ENCODE measurements around the gene PGD. TPM values are rescaled to one million over a fixed set of nuclear protein-coding genes. Genes with fewer than 3 reads are reported as not detected.
"Not testable (repeated sequence)": the region's sequence is repeated elsewhere in the genome, so short reads cannot be mapped to it uniquely, and the experiment has no call there.

The PGD gene
- polyA plus RNA-seq (2013, experiment 1 of 4) = 531 TPM
- 512 TPM for polyA plus RNA-seq (2013, experiment 2 of 4)
- polyA plus RNA-seq (2013, experiment 3 of 4) = 289 TPM
- 314 TPM for polyA plus RNA-seq (2013, experiment 4 of 4)

DNA sequence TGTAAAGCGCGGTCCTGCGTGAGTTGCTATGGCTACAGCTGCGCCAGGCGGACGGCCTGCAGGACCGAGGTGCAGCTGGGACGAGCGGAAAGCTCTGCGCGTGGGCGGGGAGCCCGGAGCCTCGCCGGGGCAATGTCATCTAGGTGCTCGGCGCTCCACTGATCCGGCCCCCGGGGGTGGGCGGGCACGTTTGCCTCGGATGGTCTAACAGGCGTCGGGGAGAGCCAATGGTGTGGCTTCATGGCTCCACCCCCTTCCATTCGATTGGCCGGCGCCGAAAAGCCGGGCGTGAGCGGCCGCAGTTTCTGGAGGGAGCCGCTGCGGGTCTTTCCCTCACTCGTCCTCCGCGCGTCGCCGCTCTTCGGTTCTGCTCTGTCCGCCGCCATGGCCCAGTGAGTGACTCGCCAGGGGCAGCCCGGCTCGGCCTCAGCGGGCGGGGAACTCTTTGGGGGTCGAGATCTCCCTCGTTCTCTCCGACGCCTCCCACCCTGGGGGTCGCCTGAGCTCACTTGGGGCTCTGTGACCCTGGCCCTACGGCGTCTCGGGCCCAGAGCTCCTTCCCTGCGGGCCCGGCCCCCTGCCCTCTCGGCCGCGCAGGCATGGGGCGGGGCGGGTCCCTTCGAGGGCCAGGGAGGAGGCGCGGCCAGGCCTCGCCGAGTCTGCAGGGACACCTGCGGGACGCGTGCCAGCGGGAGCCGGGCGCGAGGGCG, at the start of gene PGD:
Gene PGD (plus strand): TSS at position 331 of the 710 bp plus-strand sequence. CDS start 54 bp downstream, at position 385.
- Histone ChIP-seq H3K36me3 (ENCODE audit: control insufficient read depth, insufficient read depth, low read length) (peaks cover 18% of the 10 kb centered on the region), H3K27me3 (ENCODE audit: control insufficient read depth, insufficient read depth, low read length, poor library complexity, severe bottlenecking) (no peaks in the 10 kb centered on the region), H3K27ac (ENCODE audit: insufficient read depth, low read depth, low read length, poor library complexity, severe bottlenecking) (peak within 1 kb of the TSS; percentile 96), H3K4me3 (ENCODE audit: insufficient read depth, low read depth, low read length) (peak within 1 kb of the TSS; percentile 86), H3K4me1 (ENCODE audit: control insufficient read depth, insufficient read depth, low read length) (no peaks in the 10 kb centered on the region), H3K9me3 (ENCODE audit: control insufficient read depth, low read length) (no peaks in the 10 kb centered on the region)
- 0% methylated on average over 76 of the region's 76 CpGs for WGBS, 2 experiments

DNA sequence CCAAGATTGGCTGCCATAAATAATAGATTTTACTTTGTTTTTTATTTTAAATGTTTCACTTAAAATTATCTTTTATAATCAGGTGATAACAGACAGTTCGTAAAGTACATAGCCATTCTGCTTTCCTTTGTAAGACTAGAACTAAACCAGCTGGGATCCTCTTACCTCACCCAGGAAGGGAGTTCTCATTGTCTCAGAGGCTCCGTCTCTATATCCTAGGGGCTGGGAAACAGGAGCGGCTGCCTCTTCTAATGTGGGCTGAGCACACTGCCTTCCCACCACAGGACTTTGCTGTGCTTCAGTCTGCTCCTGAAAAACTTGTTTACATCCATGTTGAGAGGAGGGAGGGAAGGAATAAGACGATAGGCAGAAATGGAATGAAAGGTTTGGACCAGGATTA, 45.6 kb upstream of the PGD start:
- peaks cover 12% of the 10 kb centered on the region for H3K36me3 ChIP-seq (ENCODE audit: control insufficient read depth, insufficient read depth, low read length)
- 23 to 33% methylated on average over 4 of the region's 4 CpGs for WGBS, 2 experiments
- peak overlapping the region; percentile 0 for H3K27ac ChIP-seq (ENCODE audit: insufficient read depth, low read depth, low read length, poor library complexity, severe bottlenecking)

DNA sequence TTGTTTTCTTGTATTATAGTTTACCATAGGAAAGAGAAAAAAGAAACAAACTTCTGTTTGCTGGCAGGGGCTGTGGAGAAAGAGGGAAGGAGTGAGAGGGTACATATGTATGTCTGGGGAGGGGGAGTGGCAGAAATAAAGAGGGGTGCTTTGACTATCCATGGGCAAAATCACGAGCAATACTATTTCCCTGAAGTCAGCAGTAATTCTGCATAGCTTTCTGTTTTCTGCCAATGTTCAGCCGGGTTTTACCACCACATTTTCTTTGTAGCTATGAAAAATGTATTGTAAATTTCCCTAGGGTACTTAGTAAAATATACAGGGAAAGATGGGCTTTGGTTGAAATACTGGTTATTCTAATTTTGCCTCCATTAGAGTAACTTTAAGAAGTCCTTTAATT, 45.2 kb upstream of the PGD start:
- Histone ChIP-seq H3K27ac (ENCODE audit: insufficient read depth, low read depth, low read length, poor library complexity, severe bottlenecking) (peak overlapping the region; percentile 0), H3K4me3 (ENCODE audit: insufficient read depth, low read depth, low read length) (no peak overlapping the region), H3K4me1 (ENCODE audit: control insufficient read depth, insufficient read depth, low read length) (no peaks in the 10 kb centered on the region), H3K36me3 (ENCODE audit: control insufficient read depth, insufficient read depth, low read length) (peaks cover 8% of the 10 kb centered on the region), H3K27me3 (ENCODE audit: control insufficient read depth, insufficient read depth, low read length, poor library complexity, severe bottlenecking) (no peaks in the 10 kb centered on the region), H3K9me3 (ENCODE audit: control insufficient read depth, low read length) (no peaks in the 10 kb centered on the region)
- WGBS, 2 experiments = 81 to 82% methylated on average over 2 of the region's 2 CpGs

More for the DNA sequence above, 45.6 kb upstream of the PGD start:
- Histone ChIP-seq H3K9me3 (ENCODE audit: control insufficient read depth, low read length) (no peaks in the 10 kb centered on the region), H3K27me3 (ENCODE audit: control insufficient read depth, insufficient read depth, low read length, poor library complexity, severe bottlenecking) (no peaks in the 10 kb centered on the region), H3K4me3 (ENCODE audit: insufficient read depth, low read depth, low read length) (no peak overlapping the region), H3K4me1 (ENCODE audit: control insufficient read depth, insufficient read depth, low read length) (no peaks in the 10 kb centered on the region)

DNA sequence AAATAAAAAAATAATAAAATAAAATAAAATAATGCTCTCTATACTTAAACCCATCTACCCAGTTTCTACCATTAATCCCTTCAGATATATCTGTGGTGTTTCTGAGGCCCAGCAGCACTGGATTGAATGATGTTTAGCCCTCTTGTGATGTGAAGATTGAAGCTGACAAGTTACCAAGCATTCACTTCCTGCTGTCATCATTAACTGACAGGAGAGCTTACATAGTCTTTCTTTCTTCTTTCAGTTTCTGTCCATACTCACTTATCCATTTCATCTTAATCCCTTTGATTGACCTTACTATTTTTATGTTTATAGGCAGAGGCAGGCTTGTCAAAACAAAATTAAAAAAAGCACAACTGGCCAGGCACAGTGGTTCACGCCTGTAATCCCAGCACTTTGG, 38.8 kb upstream of the PGD start:
- H3K4me3 ChIP-seq (ENCODE audit: insufficient read depth, low read depth, low read length) = no peak overlapping the region
- H3K4me1 ChIP-seq (ENCODE audit: control insufficient read depth, insufficient read depth, low read length) = no peaks in the 10 kb centered on the region
- no peaks in the 10 kb centered on the region for H3K27me3 ChIP-seq (ENCODE audit: control insufficient read depth, insufficient read depth, low read length, poor library complexity, severe bottlenecking)
- no peak overlapping the region for H3K27ac ChIP-seq (ENCODE audit: insufficient read depth, low read depth, low read length, poor library complexity, severe bottlenecking)
- H3K36me3 ChIP-seq (ENCODE audit: control insufficient read depth, insufficient read depth, low read length) = peaks cover 21% of the 10 kb centered on the region
- 94 to 100% methylated on average over 1 of the region's 1 CpG for WGBS, 2 experiments
- no peaks in the 10 kb centered on the region for H3K9me3 ChIP-seq (ENCODE audit: control insufficient read depth, low read length)

DNA sequence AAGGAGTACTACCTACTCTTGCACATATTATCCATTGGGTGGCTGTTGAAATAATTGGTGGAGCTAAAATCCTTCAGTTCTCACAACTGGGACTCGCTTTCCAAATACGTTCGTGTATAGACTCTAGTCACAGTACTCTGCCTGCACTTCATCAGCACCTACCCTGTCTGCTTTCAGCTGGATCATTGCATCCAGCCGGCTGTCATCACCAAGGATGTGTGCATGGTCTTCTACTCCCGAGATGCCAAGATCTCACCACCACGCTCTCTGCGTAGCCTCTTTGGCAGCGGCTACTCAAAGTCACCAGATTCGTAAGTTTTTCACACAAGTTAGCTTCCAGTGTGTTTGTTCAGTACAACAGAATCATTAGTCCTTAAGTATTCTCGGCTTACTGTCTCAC, 37.3 kb upstream of the PGD start:
- Histone ChIP-seq H3K4me1 (ENCODE audit: control insufficient read depth, insufficient read depth, low read length) (no peaks in the 10 kb centered on the region), H3K9me3 (ENCODE audit: control insufficient read depth, low read length) (no peaks in the 10 kb centered on the region), H3K4me3 (ENCODE audit: insufficient read depth, low read depth, low read length) (no peak overlapping the region), H3K36me3 (ENCODE audit: control insufficient read depth, insufficient read depth, low read length) (peaks cover 29% of the 10 kb centered on the region), H3K27me3 (ENCODE audit: control insufficient read depth, insufficient read depth, low read length, poor library complexity, severe bottlenecking) (no peaks in the 10 kb centered on the region), H3K27ac (ENCODE audit: insufficient read depth, low read depth, low read length, poor library complexity, severe bottlenecking) (no peak overlapping the region)
- WGBS, 2 experiments = 95 to 97% methylated on average over 10 of the region's 10 CpGs

DNA sequence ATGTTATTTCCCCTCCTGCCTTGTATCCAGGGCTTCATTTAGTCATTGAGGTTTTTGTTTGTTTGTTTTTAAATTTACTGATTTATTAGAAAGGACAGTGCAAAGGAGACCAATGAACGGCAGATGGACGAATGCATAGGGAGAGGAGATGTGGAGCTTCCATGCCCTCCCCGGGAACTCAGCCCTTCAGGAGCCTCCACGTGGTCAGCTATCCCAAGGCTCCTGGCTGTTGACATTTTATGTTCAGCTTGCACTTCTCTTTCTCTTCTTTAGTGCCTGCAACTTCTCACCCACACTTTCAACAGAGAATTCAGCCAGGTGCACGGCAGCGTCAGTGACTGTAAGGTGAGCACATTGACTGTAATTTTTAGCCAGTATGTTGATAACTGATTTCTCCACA, 30.7 kb upstream of the PGD start:
- Histone ChIP-seq H3K27me3 (ENCODE audit: control insufficient read depth, insufficient read depth, low read length, poor library complexity, severe bottlenecking) (no peaks in the 10 kb centered on the region), H3K4me3 (ENCODE audit: insufficient read depth, low read depth, low read length) (no peak overlapping the region), H3K27ac (ENCODE audit: insufficient read depth, low read depth, low read length, poor library complexity, severe bottlenecking) (no peak overlapping the region), H3K36me3 (ENCODE audit: control insufficient read depth, insufficient read depth, low read length) (peaks cover 29% of the 10 kb centered on the region), H3K9me3 (ENCODE audit: control insufficient read depth, low read length) (no peaks in the 10 kb centered on the region), H3K4me1 (ENCODE audit: control insufficient read depth, insufficient read depth, low read length) (no peaks in the 10 kb centered on the region)
- WGBS, 2 experiments = 83 to 85% methylated on average over 6 of the region's 6 CpGs

DNA sequence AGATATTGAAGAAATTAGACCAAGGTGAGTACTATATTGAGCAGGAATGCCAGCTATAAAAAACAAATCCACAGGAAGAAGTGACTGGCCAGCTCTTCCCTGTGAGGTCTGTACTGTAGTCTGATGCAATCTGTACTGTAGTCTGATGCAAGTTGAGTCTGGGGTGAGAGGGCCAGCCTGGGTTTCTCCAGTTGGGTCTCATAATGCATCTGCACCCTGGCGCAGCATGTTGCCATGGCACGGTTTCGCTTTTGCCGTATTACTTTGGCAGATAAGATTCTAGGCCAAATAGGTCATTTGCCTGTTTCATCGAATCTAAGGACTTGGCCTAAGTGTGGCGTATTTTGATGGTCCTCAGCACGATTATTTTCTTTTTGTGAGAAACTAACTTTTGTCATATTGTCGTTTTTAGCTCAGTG, 24.4 kb upstream of the PGD start:
- 95 to 97% methylated on average over 8 of the region's 8 CpGs for WGBS, 2 experiments
- H3K36me3 ChIP-seq (ENCODE audit: control insufficient read depth, insufficient read depth, low read length) = peaks cover 47% of the 10 kb centered on the region
- no peaks in the 10 kb centered on the region for H3K9me3 ChIP-seq (ENCODE audit: control insufficient read depth, low read length)
- H3K4me1 ChIP-seq (ENCODE audit: control insufficient read depth, insufficient read depth, low read length) = no peaks in the 10 kb centered on the region
- H3K27me3 ChIP-seq (ENCODE audit: control insufficient read depth, insufficient read depth, low read length, poor library complexity, severe bottlenecking) = no peaks in the 10 kb centered on the region
- H3K27ac ChIP-seq (ENCODE audit: insufficient read depth, low read depth, low read length, poor library complexity, severe bottlenecking) = no peak overlapping the region
- H3K4me3 ChIP-seq (ENCODE audit: insufficient read depth, low read depth, low read length) = no peak overlapping the region

DNA sequence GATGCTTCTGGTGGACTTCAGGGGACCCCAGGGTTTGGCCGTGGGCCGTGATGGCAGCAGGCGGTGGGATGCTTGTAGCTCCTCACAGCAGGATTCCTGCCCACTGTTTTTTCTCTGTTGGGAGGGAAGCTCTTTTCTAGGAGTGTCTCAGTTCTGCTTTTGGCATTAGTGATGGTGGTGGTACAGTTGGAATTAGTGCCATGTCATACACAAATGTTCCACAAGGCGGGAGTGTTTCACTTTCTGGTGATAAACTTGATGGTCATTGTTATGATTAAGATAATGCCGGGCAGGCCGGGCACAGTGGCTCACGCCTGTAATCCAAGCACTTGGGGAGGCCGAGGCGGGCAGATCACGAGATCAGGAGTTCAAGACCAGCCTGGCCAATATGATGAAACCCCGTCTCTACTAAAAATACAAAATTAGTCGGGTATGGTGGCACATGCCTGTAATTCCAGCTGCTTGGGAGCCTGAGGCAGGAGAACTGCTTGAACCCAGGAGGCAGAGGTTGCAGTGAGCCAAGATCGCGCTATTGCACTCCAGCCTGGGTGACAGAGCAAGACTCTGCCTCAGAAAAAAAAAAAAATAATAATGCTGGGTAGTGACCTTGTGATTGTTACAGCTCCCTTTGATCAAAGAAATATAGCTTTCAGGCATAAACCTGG, 21.4 kb upstream of the PGD start:
- H3K4me1 ChIP-seq (ENCODE audit: control insufficient read depth, insufficient read depth, low read length); H3K4me3 ChIP-seq (ENCODE audit: insufficient read depth, low read depth, low read length); H3K9me3 ChIP-seq (ENCODE audit: control insufficient read depth, low read length); H3K27ac ChIP-seq (ENCODE audit: insufficient read depth, low read depth, low read length, poor library complexity, severe bottlenecking); H3K27me3 ChIP-seq (ENCODE audit: control insufficient read depth, insufficient read depth, low read length, poor library complexity, severe bottlenecking): not testable (repeated sequence)
- H3K36me3 ChIP-seq (ENCODE audit: control insufficient read depth, insufficient read depth, low read length) = peaks cover 40% of the 10 kb centered on the region
- WGBS, 2 experiments = 88 to 89% methylated on average over 14 of the region's 14 CpGs

DNA sequence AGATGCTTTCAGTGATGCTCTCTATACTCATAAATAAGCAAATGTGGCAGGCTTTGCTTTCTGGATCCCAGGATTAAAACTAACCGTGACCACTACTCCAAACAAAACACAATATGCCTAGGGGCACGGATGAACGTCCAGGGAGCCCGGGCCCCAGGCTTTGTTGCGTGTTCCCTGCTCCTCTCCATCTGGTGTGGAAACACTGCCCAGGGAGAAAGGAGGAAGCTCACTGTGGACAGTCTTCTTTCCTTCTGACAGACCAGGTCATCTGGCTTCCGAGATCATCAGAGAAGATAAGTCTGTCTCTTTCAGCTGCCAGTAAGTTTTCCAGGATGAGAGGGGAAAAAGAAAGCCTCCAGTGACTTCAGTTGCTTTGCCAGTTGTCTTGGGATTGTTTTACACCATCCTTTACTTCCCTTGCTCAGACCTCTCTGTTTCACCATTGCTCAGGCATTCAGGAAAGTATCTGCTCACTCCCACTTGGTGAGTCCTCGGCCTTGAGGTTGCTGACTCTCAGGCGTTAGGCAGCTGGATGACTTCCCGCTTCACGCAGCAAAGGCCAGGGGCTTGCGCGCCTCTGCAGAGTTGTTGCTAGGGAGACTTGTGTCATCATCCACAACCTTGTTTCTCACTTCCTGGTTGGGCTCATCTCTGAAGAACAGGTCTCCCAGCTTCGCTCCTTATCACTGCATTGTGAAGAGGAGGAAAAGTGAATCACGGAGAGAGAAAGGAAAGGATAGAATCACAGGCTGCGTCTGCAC, 20.6 kb upstream of the PGD start:
- H3K27ac ChIP-seq (ENCODE audit: insufficient read depth, low read depth, low read length, poor library complexity, severe bottlenecking) = no peak overlapping the region
- peaks cover 40% of the 10 kb centered on the region for H3K36me3 ChIP-seq (ENCODE audit: control insufficient read depth, insufficient read depth, low read length)

DNA sequence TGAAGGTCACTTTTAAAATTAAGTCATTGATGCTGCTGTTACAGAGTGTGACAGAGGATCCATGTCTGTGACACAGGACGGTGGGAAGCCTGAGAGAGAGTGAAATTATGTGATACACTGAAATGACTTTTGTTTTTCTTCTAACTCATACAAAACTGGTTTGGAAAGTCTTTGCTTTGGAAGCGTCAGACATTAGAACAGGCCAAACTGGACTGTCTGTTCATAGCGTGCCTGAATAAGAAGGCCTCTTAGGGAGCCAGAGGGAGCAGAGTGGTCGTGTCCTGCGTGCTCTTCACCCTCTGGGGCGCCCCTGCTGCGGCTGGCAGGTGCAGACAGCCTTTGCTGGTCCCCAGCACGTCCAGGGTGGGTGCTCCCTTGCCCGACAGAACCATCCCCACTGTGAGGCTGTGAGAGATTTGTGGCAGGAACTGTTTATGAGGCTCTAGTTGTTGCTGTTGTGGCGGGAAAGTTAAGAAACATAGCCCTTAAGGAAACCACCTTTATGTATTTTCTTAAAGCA, 19.7 kb upstream of the PGD start:
- Histone ChIP-seq H3K36me3 (ENCODE audit: control insufficient read depth, insufficient read depth, low read length) (peaks cover 35% of the 10 kb centered on the region), H3K9me3 (ENCODE audit: control insufficient read depth, low read length) (no peaks in the 10 kb centered on the region), H3K27me3 (ENCODE audit: control insufficient read depth, insufficient read depth, low read length, poor library complexity, severe bottlenecking) (no peaks in the 10 kb centered on the region), H3K4me3 (ENCODE audit: insufficient read depth, low read depth, low read length) (no peak overlapping the region), H3K27ac (ENCODE audit: insufficient read depth, low read depth, low read length, poor library complexity, severe bottlenecking) (no peak overlapping the region), H3K4me1 (ENCODE audit: control insufficient read depth, insufficient read depth, low read length) (no peaks in the 10 kb centered on the region)
- WGBS, 2 experiments = 94 to 96% methylated on average over 10 of the region's 10 CpGs

More for the DNA sequence above, 20.6 kb upstream of the PGD start:
- H3K4me1 ChIP-seq (ENCODE audit: control insufficient read depth, insufficient read depth, low read length) = no peaks in the 10 kb centered on the region
- WGBS, 2 experiments = 89 to 90% methylated on average over 15 of the region's 15 CpGs
- H3K9me3 ChIP-seq (ENCODE audit: control insufficient read depth, low read length) = no peaks in the 10 kb centered on the region
- H3K4me3 ChIP-seq (ENCODE audit: insufficient read depth, low read depth, low read length) = no peak overlapping the region
- H3K27me3 ChIP-seq (ENCODE audit: control insufficient read depth, insufficient read depth, low read length, poor library complexity, severe bottlenecking) = no peaks in the 10 kb centered on the region

Data from ectodermal cell (in vitro differentiated cells).